Body of pancreas (tissue), 4 donors: ENCODE measurements around the gene SLCO3A1.

Source experiments
- CTCF ChIP-seq, 7 experiments: fragments of 450-650 bp in 4 of 7; fragments of 200-600 bp in 3 of 7; sonication (generic) in 3 of 7; IDR thresholded peaks; one replicate each; pipeline ENCODE4 v1.5.1; 2016 to 2019; ENCODE audit warnings: antibody characterized with exemption in 7 of 7
- POLR2A ChIP-seq, 3 donors: fragments of 450-650 bp; IDR thresholded peaks; one replicate each; pipeline ENCODE4 v1.6.1; 2016; ENCODE audit warnings: antibody characterized with exemption in 3 of 3, mild to moderate bottlenecking in 2 of 3

- TF ChIP-seq POLR2A (IDR thresholded peaks at IDR 0.05) = no peak
- TF ChIP-seq CTCF (IDR thresholded peaks at IDR 0.05) = no peak
Measured at GRCh38 chr15:92123962-92124656, 270.6 kb downstream of the SLCO3A1 start.
